Anterior cingulate cortex (tissue), 58 donors: ENCODE data around the gene PCNT.
A peak's percentile ranks its signal among the peaks of the same experiment; 100 is the strongest.

Experiments used
- DNase-seq, 58 donors: peaks; one replicate each; lab custom pipeline; 2025; lab: John Stamatoyannopoulos, UW

The PCNT gene

GRCh38 chr21:46323710-46324389 lies at the start of gene PCNT, which contains the start of gene C21orf58:
Gene PCNT (plus strand): TSS chr21:46324156. CDS start chr21:46324229, 73 bp downstream.
Gene C21orf58 (minus strand): TSS chr21:46323870. CDS start chr21:46322738, 1,132 bp downstream.
- peak; percentile 73 to 98 (median 95) for DNase-seq

GRCh38 chr21:46274797-46275390 lies 49.1 kb upstream of the PCNT start:
- no peak for DNase-seq

GRCh38 chr21:46284077-46284644 lies 39.8 kb upstream of the PCNT start:
- no peak for DNase-seq

- no peak for DNase-seq
Observed at GRCh38 chr21:46284733-46285132, 39.2 kb upstream of the PCNT start.

GRCh38 chr21:46285206-46285661 lies 38.7 kb upstream of the PCNT start, which contains the start of gene MCM3AP:
Gene MCM3AP (minus strand): TSS chr21:46285611. CDS start chr21:46285286, 325 bp downstream.
- DNase-seq, result no peak

GRCh38 chr21:46285761-46286647 lies 38.0 kb upstream of the PCNT start, which contains the start of gene YBEY:
Gene YBEY (plus strand): TSS chr21:46286342. CDS start chr21:46286914, 572 bp downstream.
- DNase-seq, result peak; percentile 36 to 93 (median 83)

GRCh38 chr21:46286648-46287002 lies 37.3 kb upstream of the PCNT start:
- no peak for DNase-seq

GRCh38 chr21:46287541-46287940 lies 36.4 kb upstream of the PCNT start:
- no peak for DNase-seq

- DNase-seq, result no peak
Observed at GRCh38 chr21:46289655-46290179, 34.2 kb upstream of the PCNT start.

- DNase-seq, result no peak
Observed at GRCh38 chr21:46291561-46291960, 32.4 kb upstream of the PCNT start.

- DNase-seq, result no peak
Observed at GRCh38 chr21:46294647-46295176, 29.2 kb upstream of the PCNT start.

- DNase-seq, result no peak
Observed at GRCh38 chr21:46295177-46295770, 28.7 kb upstream of the PCNT start.

GRCh38 chr21:46295996-46296752 lies 27.8 kb upstream of the PCNT start:
- peak in 13 of 58 donors; percentile 6 to 38 (median 18) for DNase-seq

GRCh38 chr21:46297338-46298271 lies 26.4 kb upstream of the PCNT start:
- no peak for DNase-seq

- DNase-seq, result no peak
Observed at GRCh38 chr21:46299167-46299566, 24.8 kb upstream of the PCNT start.

GRCh38 chr21:46301759-46302158 lies 22.2 kb upstream of the PCNT start:
- DNase-seq, result no peak

- no peak for DNase-seq
Observed at GRCh38 chr21:46304437-46304836, 19.5 kb upstream of the PCNT start.

GRCh38 chr21:46304955-46305354 lies 19.0 kb upstream of the PCNT start:
- DNase-seq, result peak in 20 of 58 donors; percentile 1 to 81 (median 34)
